GM12892 (cell line): Measurements from ENCODE around the gene CRISPLD2.

Experiments used
- POLR2A ChIP-seq: IDR thresholded peaks from 2 replicates; pipeline ENCODE4 v1.6.1; 2011; ENCODE audit warnings: low read depth, low read length, control low read depth
- POLR2AphosphoS5 ChIP-seq: IDR thresholded peaks from 2 replicates; pipeline ENCODE4 v1.6.1; 2011; ENCODE audit warnings: low read depth, low read length, control low read depth
- TAF1 ChIP-seq: IDR thresholded peaks from 2 replicates; pipeline ENCODE4 v1.6.1; 2011; ENCODE audit warnings: low read depth, mild to moderate bottlenecking, control low read depth, low read length, borderline replicate concordance

- TF ChIP-seq POLR2A: no peak
- no peak for TF ChIP-seq POLR2AphosphoS5
- no peak for TF ChIP-seq TAF1
These were observed 2.2 kb downstream of the CRISPLD2 start for GRCh38 chr16:84821728-84822689.
